Body of pancreas (tissue), 4 donors: ENCODE data around the gene HOXC10. TPM values are rescaled to one million over a fixed set of nuclear protein-coding genes. Genes with fewer than 3 reads are reported as not detected.

Source experiments
- ATAC-seq: fragments of 150-250 bp; one replicate; pipeline ENCODE4 v1.9.1; 2016
- DNase-seq, 4 donors: peaks; one replicate each; pipeline ENCODE4 v3.0.0-alpha.2; 2019
- H3K27ac ChIP-seq, 4 donors: fragments of 200-600 bp; sonication (generic); 1 replicate in 3 of 4; 2 replicates in 1 of 4; pipeline versions ENCODE4 v1.5.1 to v1.6.1; 2016 to 2019; ENCODE audit warnings: mild to moderate bottlenecking in 1 of 4, mixed read lengths in 1 of 4, moderate library complexity in 1 of 4
- H3K27me3 ChIP-seq, 2 donors: fragments of 200-600 bp; sonication (generic); one replicate each; pipeline ENCODE4 v1.6.0; 2016; ENCODE audit warnings: mild to moderate bottlenecking in 1 of 2
- H3K36me3 ChIP-seq, 2 donors: fragments of 200-600 bp; sonication (generic); replicated peaks in 1 of 2; 2 replicates each; pipeline ENCODE4 v1.5.1; 2016; ENCODE audit warnings: low read depth in 2 of 2; ENCODE audit not compliant: insufficient read depth in 1 of 2
- H3K4me1 ChIP-seq: fragments of 200-600 bp; sonication (generic); one replicate; pipeline ENCODE4 v1.6.0; 2016
- H3K4me3 ChIP-seq, 2 donors: fragments of 200-600 bp; sonication (generic); 1 replicate in 1 of 2; 2 replicates in 1 of 2; pipeline ENCODE4 v1.5.1; 2016 to 2019
- H3K9me3 ChIP-seq, 3 donors: fragments of 200-600 bp; sonication (generic); 1 replicate in 2 of 3; 2 replicates in 1 of 3; pipeline ENCODE4 v1.5.1; 2016
- CTCF ChIP-seq, 7 experiments: fragments of 450-650 bp in 4 of 7; fragments of 200-600 bp in 3 of 7; sonication (generic) in 3 of 7; IDR thresholded peaks; one replicate each; pipeline ENCODE4 v1.5.1; 2016 to 2019; ENCODE audit warnings: antibody characterized with exemption in 7 of 7
- POLR2A ChIP-seq, 3 donors: fragments of 450-650 bp; IDR thresholded peaks; one replicate each; pipeline ENCODE4 v1.6.1; 2016; ENCODE audit warnings: antibody characterized with exemption in 3 of 3, mild to moderate bottlenecking in 2 of 3
- WGBS, 2 donors: methylation state at CpG; one replicate each; pipeline ENCODE4 v1.1.5; 2017; 5-methylcytosine and 5-hydroxymethylcytosine counted together
- intact Hi-C: fragments of 100-400 bp; cut with DNase I; formaldehyde crosslinking; loops from one replicate; pipeline ENCODE4 v1.15.1; 2023
- total RNA-seq, 2 donors: library from RNA; depleted of rRNA; stranded (reverse); fragments of >200 nt; gene quantifications; one replicate each; pipeline ENCODE4 v1.1.0, GENCODE V29; 2016

HOXC10 gene
- total RNA-seq, 2 donors from 2014 or later = not detected

DNA sequence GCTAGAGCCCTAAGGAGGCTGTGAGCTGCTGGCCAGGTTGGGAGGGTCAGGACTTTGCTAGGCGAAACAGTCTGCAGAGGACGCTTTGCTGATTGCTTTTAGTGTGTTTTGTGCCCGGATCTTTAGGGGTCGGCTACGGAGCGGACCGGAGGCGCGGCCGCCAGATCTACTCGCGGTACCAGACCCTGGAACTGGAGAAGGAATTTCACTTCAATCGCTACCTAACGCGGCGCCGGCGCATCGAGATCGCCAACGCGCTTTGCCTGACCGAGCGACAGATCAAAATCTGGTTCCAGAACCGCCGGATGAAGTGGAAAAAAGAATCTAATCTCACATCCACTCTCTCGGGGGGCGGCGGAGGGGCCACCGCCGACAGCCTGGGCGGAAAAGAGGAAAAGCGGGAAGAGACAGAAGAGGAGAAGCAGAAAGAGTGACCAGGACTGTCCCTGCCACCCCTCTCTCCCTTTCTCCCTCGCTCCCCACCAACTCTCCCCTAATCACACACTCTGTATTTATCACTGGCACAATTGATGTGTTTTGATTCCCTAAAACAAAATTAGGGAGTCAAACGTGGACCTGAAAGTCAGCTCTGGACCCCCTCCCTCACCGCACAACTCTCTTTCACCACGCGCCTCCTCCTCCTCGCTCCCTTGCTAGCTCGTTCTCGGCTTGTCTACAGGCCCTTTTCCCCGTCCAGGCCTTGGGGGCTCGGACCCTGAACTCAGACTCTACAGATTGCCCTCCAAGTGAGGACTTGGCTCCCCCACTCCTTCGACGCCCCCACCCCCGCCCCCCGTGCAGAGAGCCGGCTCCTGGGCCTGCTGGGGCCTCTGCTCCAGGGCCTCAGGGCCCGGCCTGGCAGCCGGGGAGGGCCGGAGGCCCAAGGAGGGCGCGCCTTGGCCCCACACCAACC, 44.8 kb downstream of the HOXC10 start:
- TF ChIP-seq CTCF (IDR thresholded peaks at IDR 0.05) (no peak), POLR2A (IDR thresholded peaks at IDR 0.05) (no peak)
- 24 to 25% methylated on average over 37 to 49 of the region's 53 CpGs for WGBS, 2 donors
- Histone ChIP-seq H3K4me3 (no peak overlapping the region), H3K4me1 (peaks cover 37% of the 10 kb centered on the region), H3K9me3 (no peaks in the 10 kb centered on the region), H3K27me3 (peaks cover 4 to 54% of the 10 kb centered on the region in 2 donors), H3K27ac (no peak overlapping the region), H3K36me3 (no peaks in the 10 kb centered on the region)
- intact Hi-C loops = loop anchor here (5.0 kb wide), 1 partner anchor 163 kb away; no protein-coding TSS in a partner anchor
- DNase-seq (no peak), ATAC-seq (no peak)

GRCh38 chr12:54030442-54030801, 45.5 kb downstream of the HOXC10 start:
- ATAC-seq = no peak
- H3K27ac ChIP-seq = no peak overlapping the region
- intact Hi-C loops = loop anchor here (5.0 kb wide), 1 partner anchor 162 kb away; no protein-coding TSS in a partner anchor
- peaks cover 37% of the 10 kb centered on the region for H3K4me1 ChIP-seq
- H3K36me3 ChIP-seq = no peaks in the 10 kb centered on the region
- H3K27me3 ChIP-seq = peaks cover 4 to 54% of the 10 kb centered on the region in 2 donors
- no peak for DNase-seq
- H3K9me3 ChIP-seq = no peaks in the 10 kb centered on the region
- 36 to 42% methylated on average over 6 to 7 of the region's 7 CpGs for whole genome bisulfite sequencing, 2 donors
- TF ChIP-seq POLR2A (IDR thresholded peaks at IDR 0.05) (no peak), CTCF (IDR thresholded peaks at IDR 0.05) (no peak)
- no peak overlapping the region for H3K4me3 ChIP-seq

- Histone ChIP-seq H3K27me3 (peaks cover 4 to 54% of the 10 kb centered on the region in 2 donors), H3K27ac (peak overlapping the region in 1 of 4 donors; percentile 11), H3K36me3 (no peaks in the 10 kb centered on the region), H3K4me3 (no peak overlapping the region), H3K9me3 (no peaks in the 10 kb centered on the region), H3K4me1 (peaks cover 37% of the 10 kb centered on the region)
- WGBS, 2 donors = 6 to 9% methylated on average over 23 to 46 of the region's 46 CpGs
- ATAC-seq (peak; percentile 25), DNase-seq (peak in 1 of 4 donors; percentile 32)
- TF ChIP-seq CTCF (IDR thresholded peaks at IDR 0.05) (no peak), POLR2A (IDR thresholded peaks at IDR 0.05) (no peak)
- intact Hi-C loops = loop anchor here (5.0 kb wide), 1 partner anchor 161 kb away; no protein-coding TSS in a partner anchor
These were observed 46.0 kb downstream of the HOXC10 start for GRCh38 chr12:54030889-54031471.

DNA sequence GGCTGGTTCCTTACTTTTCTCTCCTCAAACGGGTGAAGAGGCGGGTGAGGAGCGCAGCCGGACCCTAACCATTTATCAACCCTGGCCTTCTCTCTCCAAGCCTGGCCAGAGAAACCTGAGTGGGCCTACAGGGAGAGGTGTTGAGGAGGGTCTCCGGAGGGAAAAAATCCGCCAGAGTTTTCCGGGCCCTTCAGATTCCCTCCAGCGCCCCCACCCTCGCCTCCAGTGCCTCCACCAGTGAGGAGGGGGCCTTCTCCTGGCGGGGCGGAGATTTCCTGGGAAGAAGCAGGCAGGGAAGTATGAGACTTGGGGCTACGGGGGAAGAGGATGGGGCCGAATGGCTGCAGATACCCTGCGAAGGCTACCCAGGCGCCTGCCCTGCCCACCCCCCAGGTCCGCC, 46.5 kb downstream of the HOXC10 start:
- DNase-seq (no peak), ATAC-seq (no peak)
- no peak overlapping the region for H3K4me3 ChIP-seq
- H3K36me3 ChIP-seq = no peaks in the 10 kb centered on the region
- no peaks in the 10 kb centered on the region for H3K9me3 ChIP-seq
- WGBS, 2 donors = 31 to 32% methylated on average over 16 of the region's 16 CpGs
- intact Hi-C loops = loop anchor here (5.0 kb wide), 1 partner anchor 161 kb away; no protein-coding TSS in a partner anchor
- H3K27ac ChIP-seq = peak overlapping the region in 1 of 4 donors; percentile 11
- H3K4me1 ChIP-seq = peaks cover 37% of the 10 kb centered on the region
- peaks cover 4 to 54% of the 10 kb centered on the region in 2 donors for H3K27me3 ChIP-seq
- TF ChIP-seq POLR2A (IDR thresholded peaks at IDR 0.05) (no peak), CTCF (IDR thresholded peaks at IDR 0.05) (no peak)
